HepG2 (cell line): ENCODE data around the gene LAMB3. TPM values are rescaled to one million over a fixed set of nuclear protein-coding genes. Genes with fewer than 3 reads are reported as not detected.

ENCODE experiments used
- ATAC-seq: fragments of 200-7000 bp; cut with Tn5 transposase; 3 replicates; pipeline ENCODE4 v1.9.1; 2020; ENCODE audit warnings: mild to moderate bottlenecking, moderate library complexity
- BruUV-seq: library from RNA; stranded (reverse); fragments of 400-500 nt; replicated peaks from 2 replicates; lab custom pipeline; 2021; lab: Mats Ljungman, UMichigan
- CTCF ChIA-PET: fragments of 300-600 bp; formaldehyde crosslinking; extraction: SDS; loops from one replicate; lab custom pipeline; 2021; ENCODE audit warnings: low total read pairs, inconsistent platforms, low intra/inter-chr PET ratio; lab: Yijun Ruan, JAX
- POLR2A ChIA-PET: fragments of 350-600 bp; sonication (Branson Sonifier 250); formaldehyde crosslinking; loops from one replicate; lab custom pipeline; 2020; ENCODE audit warnings: antibody characterized with exemption, inconsistent platforms; lab: Yijun Ruan, JAX
- DNase-seq: peaks from one replicate; pipeline ENCODE4 v3.0.0-alpha.2; 2015; ENCODE audit warnings: low spot score
- FAIRE-seq: peaks from 3 replicates; lab custom pipeline; 2011; peaks lifted over from hg19 to GRCh38; lab: Jason Lieb, UNC
- H2AFZ ChIP-seq: one replicate; pipeline ENCODE4 v1.6.1; 2011; ENCODE audit warnings: low read length, inconsistent platforms
- H3K27ac ChIP-seq: fragments of 300-600 bp; 3 replicates; pipeline ENCODE4 v1.8.0; 2011; ENCODE audit warnings: mixed run types, mild to moderate bottlenecking, mixed read lengths, low read length, inconsistent platforms; ENCODE audit not compliant: insufficient read depth; ENCODE audit errors: extremely low read length
- H3K27me3 ChIP-seq, 2 experiments: fragments of 200-600 bp in 1 of 2; 2 replicates in 1 of 2; 3 replicates in 1 of 2; pipeline versions ENCODE4 v1.6.0 to v1.8.0; 2011; ENCODE audit warnings: low read length in 2 of 2, mild to moderate bottlenecking in 2 of 2, moderate library complexity in 2 of 2, inconsistent platforms in 1 of 2; ENCODE audit not compliant: insufficient read depth in 2 of 2, control insufficient read depth in 1 of 2
- H3K36me3 ChIP-seq, 2 experiments: fragments of 200-600 bp in 1 of 2; replicated peaks in 1 of 2; 2 replicates in 1 of 2; 3 replicates in 1 of 2; pipeline versions ENCODE4 v1.5.1 to v1.8.0; 2011; ENCODE audit warnings: low read length in 2 of 2, inconsistent platforms in 1 of 2; ENCODE audit not compliant: insufficient read depth in 2 of 2, control insufficient read depth in 1 of 2
- H3K4me1 ChIP-seq: 2 replicates; pipeline ENCODE4 v1.5.1; 2012; ENCODE audit warnings: low read length, inconsistent platforms; ENCODE audit not compliant: insufficient read depth
- H3K4me2 ChIP-seq: 2 replicates; pipeline ENCODE4 v1.6.0; 2011; ENCODE audit warnings: low read depth, low read length, inconsistent platforms
- H3K4me3 ChIP-seq, 3 experiments: fragments of 200-600 bp in 1 of 3; sonication (generic), shearing (Covaris generic) in 1 of 3; replicated peaks in 1 of 3; 2 replicates each; pipeline ENCODE4 v1.5.1; 2011 to 2016; ENCODE audit warnings: low read length in 3 of 3, inconsistent platforms in 2 of 3, low read depth in 2 of 3, mild to moderate bottlenecking in 2 of 3, control low read depth in 1 of 3, mixed read lengths in 1 of 3; ENCODE audit not compliant: insufficient read depth in 1 of 3
- H3K79me2 ChIP-seq: one replicate; pipeline ENCODE4 v1.6.1; 2011; ENCODE audit warnings: low read length, inconsistent platforms; ENCODE audit not compliant: insufficient read depth
- H3K9ac ChIP-seq: 2 replicates; pipeline ENCODE4 v1.6.0; 2011; ENCODE audit warnings: mild to moderate bottlenecking, low read depth, low read length, inconsistent platforms; ENCODE audit not compliant: insufficient read depth
- H3K9me3 ChIP-seq: 2 replicates; pipeline ENCODE4 v1.5.1; 2012; ENCODE audit warnings: mild to moderate bottlenecking, low read length
- H4K20me1 ChIP-seq: 2 replicates; pipeline ENCODE4 v1.6.0; 2011; ENCODE audit warnings: inconsistent platforms, mild to moderate bottlenecking, low read length, moderate library complexity; ENCODE audit not compliant: insufficient read depth
- CCDC6 ChIP-seq: sonication (generic); formaldehyde crosslinking; IDR thresholded peaks from 2 replicates; pipeline ENCODE4 v1.8.1; 2022; ENCODE audit warnings: mild to moderate bottlenecking, missing genetic modification reagents, moderate library complexity
- NCOA2 ChIP-seq: sonication (generic); formaldehyde crosslinking; IDR thresholded peaks from 2 replicates; pipeline ENCODE4 v1.8.0; 2022; ENCODE audit warnings: inconsistent platforms
- ZNF343 ChIP-seq: sonication (generic); formaldehyde crosslinking; IDR thresholded peaks from 2 replicates; pipeline ENCODE4 v1.4.0; 2020; ENCODE audit warnings: mild to moderate bottlenecking, missing genetic modification reagents
- ZNF772 ChIP-seq: sonication (generic); formaldehyde crosslinking; IDR thresholded peaks from 2 replicates; pipeline ENCODE4 v1.5.0; 2020; ENCODE audit warnings: mild to moderate bottlenecking, missing genetic modification reagents
- ZNF780A ChIP-seq: sonication (generic); formaldehyde crosslinking; IDR thresholded peaks from 2 replicates; pipeline ENCODE4 v1.8.0; 2022; ENCODE audit warnings: mild to moderate bottlenecking, missing genetic modification reagents, moderate library complexity
- WGBS: methylation state at CpG from one replicate; pipeline ENCODE4 v1.1.6; 2017; ENCODE audit warnings: low lambda C conversion rate; 5-methylcytosine and 5-hydroxymethylcytosine counted together
- in situ Hi-C: cut with HindIII; loops from 2 replicates; pipeline ENCODE4 v1.10.0; 2017; ENCODE audit warnings: low pct_unique_long_range_greater_than_20kb; ENCODE audit not compliant: extremely low pct_ligation_motif_present
- intact Hi-C: fragments of 100-400 bp; cut with micrococcal nuclease; formaldehyde crosslinking; loops from one replicate; pipeline ENCODE4 v1.10.0; 2022; ENCODE audit not compliant: unreplicated experiment
- polyA plus RNA-seq, 8 experiments: library from polyadenylated mRNA; depleted of rRNA in 3 of 8; stranded (reverse) in 7 of 8; unstranded in 1 of 8; fragments of >200 nt; fragmentation: Illumina TruSeq in 4 of 8; extraction: Trizol in 4 of 8; gene quantifications; 2 replicates each; pipeline versions ENCODE4 v1.2.1 to v1.2.3, GENCODE V29; 2011 to 2016; ENCODE audit warnings: low read depth in 4 of 8, missing spikeins in 1 of 8, mixed read lengths in 1 of 8; ENCODE audit not compliant: insufficient read depth in 1 of 8
- total RNA-seq, 5 experiments: library from RNA; depleted of rRNA; stranded (reverse); fragments of >200 nt; fragmentation: Illumina TruSeq; extraction: Trizol; gene quantifications; 2 replicates each; pipeline ENCODE4 v1.2.3, GENCODE V29; 2016; ENCODE audit warnings: low read depth in 1 of 5
- TF ChIP-seq, protein P1 (sequence below): sonication (generic); formaldehyde crosslinking; IDR thresholded peaks from 2 replicates; pipeline ENCODE4 v1.4.0; 2020; ENCODE audit warnings: mild to moderate bottlenecking, missing genetic modification reagents

The LAMB3 gene
- total and polyA plus RNA-seq, 2 of the 13 experiments (the other 11 are each of a cell fraction or from before 2014, with no cell fraction given): 0.18 to 0.24 TPM

DNA sequence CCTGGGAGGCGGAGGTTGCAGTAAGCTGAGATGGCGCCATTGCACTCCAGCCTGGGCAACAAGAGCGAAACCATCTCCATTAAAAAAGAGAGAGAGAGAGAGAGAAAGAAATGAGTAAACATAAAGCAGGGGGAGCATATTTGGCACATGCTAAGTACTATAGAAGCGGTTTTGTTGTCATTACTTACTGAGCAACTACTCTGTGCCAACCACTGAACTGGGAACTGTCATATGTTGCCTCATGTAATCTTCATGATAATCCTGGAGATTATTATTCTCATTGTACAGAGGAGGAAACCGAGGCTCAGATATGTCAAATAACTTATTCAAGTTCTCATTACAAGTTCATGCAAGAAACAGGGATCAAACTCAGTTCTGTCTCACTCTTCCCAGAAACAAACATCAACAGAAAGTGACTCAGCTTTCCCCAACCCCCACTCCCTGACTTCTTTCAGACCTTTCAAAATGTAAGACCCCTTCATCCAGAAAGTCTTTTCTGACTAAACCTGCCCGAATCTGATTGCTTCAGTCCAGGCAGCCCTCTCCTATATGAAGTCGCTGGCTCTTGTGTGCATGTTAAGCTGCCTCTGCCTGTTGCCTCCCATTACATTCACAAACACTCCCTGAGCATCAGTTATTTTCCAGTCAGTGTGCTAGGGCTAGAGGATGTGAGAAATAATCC is 23.5 kb downstream of the LAMB3 start:
- no TSS peak for BruUV-seq
- Histone ChIP-seq H3K4me1 (no peaks in the 10 kb centered on the region), H3K79me2 (no peaks in the 10 kb centered on the region), H4K20me1 (no peaks in the 10 kb centered on the region), H3K27ac (no peak overlapping the region), H3K4me2 (no peak overlapping the region), H3K27me3 (no peaks in the 10 kb centered on the region; a peak in 1 of 5 replicates), H3K36me3 (no peaks in the 10 kb centered on the region), H3K9ac (no peak overlapping the region), H2AFZ (no peak overlapping the region), H3K9me3 (no peaks in the 10 kb centered on the region), H3K4me3 (no peak overlapping the region)
- ATAC-seq: no peak
- CTCF ChIA-PET: interaction anchor here (2.9 kb wide), 1 partner anchor 51 kb away, joined by 14 read pairs; no protein-coding TSS in a partner anchor
- intact Hi-C loops: no loop called here
- no peak for DNase-seq
- no peak for TF ChIP-seq ZNF343 (CRISPR knock-in tag)
- no peak for TF ChIP-seq CCDC6 (CRISPR knock-in tag)
- no peak for TF ChIP-seq ZNF772 (CRISPR knock-in tag)
- TF ChIP-seq, protein P1, sequence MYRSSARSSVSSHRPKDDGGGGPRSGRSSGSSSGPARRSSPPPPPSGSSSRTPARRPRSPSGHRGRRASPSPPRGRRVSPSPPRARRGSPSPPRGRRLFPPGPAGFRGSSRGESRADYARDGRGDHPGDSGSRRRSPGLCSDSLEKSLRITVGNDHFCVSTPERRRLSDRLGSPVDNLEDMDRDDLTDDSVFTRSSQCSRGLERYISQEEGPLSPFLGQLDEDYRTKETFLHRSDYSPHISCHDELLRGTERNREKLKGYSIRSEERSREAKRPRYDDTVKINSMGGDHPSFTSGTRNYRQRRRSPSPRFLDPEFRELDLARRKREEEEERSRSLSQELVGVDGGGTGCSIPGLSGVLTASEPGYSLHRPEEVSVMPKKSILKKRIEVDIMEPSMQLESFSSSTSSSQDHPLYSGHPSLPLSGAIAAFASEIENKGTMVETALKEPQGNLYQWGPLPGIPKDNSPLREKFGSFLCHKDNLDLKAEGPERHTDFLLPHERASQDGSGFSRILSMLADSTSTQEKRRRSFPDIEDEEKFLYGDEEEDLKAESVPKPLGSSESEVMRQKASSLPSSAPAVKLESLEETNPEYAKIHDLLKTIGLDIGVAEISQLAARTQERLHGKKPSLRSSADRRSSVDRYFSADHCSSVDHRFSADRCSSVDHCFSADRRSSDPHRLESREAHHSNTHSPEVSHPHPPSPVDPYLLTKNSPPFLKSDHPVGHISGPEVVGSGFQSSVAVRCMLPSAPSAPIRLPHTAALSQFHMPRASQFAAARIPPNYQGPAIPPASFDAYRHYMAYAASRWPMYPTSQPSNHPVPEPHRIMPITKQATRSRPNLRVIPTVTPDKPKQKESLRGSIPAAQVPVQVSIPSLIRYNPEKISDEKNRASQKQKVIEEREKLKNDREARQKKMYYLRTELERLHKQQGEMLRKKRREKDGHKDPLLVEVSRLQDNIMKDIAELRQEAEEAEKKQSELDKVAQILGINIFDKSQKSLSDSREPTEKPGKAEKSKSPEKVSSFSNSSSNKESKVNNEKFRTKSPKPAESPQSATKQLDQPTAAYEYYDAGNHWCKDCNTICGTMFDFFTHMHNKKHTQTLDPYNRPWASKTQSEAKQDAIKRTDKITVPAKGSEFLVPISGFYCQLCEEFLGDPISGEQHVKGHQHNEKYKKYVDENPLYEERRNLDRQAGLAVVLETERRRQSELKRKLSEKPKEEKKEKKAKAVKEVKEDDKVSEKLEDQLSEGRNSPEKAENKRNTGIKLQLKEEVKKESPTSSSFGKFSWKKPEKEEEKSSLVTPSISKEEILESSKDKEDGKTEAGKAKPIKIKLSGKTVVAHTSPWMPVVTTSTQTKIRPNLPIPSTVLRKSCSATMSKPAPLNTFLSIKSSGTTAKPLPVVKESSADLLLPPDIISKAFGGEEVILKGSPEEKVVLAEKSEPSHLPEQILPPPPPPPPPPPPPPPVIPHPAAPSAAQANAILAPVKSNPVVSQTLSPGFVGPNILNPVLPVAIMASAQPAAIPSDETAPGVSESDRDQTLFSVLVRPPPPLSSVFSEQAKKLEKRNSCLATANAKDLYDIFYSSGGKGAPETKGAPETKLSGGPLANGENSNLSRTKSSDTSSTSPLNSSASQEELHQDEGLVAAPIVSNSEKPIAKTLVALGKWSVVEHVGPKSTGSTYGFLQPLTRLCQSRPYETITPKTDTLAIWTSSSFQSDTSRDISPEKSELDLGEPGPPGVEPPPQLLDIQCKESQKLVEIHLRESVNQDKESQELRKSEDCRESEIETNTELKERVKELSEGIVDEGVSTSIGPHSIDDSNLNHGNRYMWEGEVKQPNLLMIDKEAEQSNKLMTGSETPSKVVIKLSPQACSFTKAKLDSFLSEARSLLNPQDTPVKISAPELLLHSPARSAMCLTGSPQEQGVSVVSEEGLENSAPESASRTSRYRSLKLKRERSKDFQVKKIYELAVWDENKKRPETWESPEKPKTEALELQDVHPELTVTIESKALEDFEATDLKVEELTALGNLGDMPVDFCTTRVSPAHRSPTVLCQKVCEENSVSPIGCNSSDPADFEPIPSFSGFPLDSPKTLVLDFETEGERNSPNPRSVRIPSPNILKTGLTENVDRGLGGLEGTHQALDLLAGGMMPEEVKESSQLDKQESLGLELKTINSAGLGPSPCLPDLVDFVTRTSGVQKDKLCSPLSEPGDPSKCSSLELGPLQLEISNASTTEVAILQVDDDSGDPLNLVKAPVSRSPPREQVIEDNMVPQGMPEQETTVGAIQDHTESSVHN (CRISPR knock-in tag): no peak
- no peak for TF ChIP-seq ZNF780A (CRISPR knock-in tag)
- TF ChIP-seq NCOA2: no peak
- in situ Hi-C loops: no loop called here
- POLR2A ChIA-PET: no interaction called here
- FAIRE-seq: no peak
- 45% methylated on average over 7 of the region's 7 CpGs for WGBS
